Neuronal stem cell (in vitro differentiated cells): Measurements from ENCODE around the gene SEPTIN3.

ENCODE experiments used
- DNase-seq: peaks from one replicate; pipeline ENCODE4 v3.0.0-alpha.2; 2013; ENCODE audit warnings: low spot score
- H2AFZ ChIP-seq: one replicate; pipeline ENCODE4 v1.6.1; 2013; ENCODE audit warnings: mild to moderate bottlenecking, low read length, inconsistent platforms
- H2AK5ac ChIP-seq: 2 replicates; pipeline ENCODE4 v1.6.1; 2013; ENCODE audit warnings: low read depth, mild to moderate bottlenecking, inconsistent platforms, low read length, moderate library complexity, mixed read lengths
- H2BK120ac ChIP-seq: 2 replicates; pipeline ENCODE4 v1.6.1; 2013; ENCODE audit warnings: low read depth, mild to moderate bottlenecking, inconsistent platforms, low read length, moderate library complexity, mixed read lengths
- H2BK12ac ChIP-seq: one replicate; pipeline ENCODE4 v1.6.1; 2013; ENCODE audit warnings: low read length, inconsistent platforms
- H2BK15ac ChIP-seq: 2 replicates; pipeline ENCODE4 v1.6.1; 2013; ENCODE audit warnings: mild to moderate bottlenecking, low read length, inconsistent platforms, mixed read lengths
- H2BK5ac ChIP-seq: one replicate; pipeline ENCODE4 v1.6.1; 2013; ENCODE audit warnings: inconsistent platforms, mild to moderate bottlenecking, low read length, moderate library complexity
- H3K14ac ChIP-seq: one replicate; pipeline ENCODE4 v1.6.1; 2013; ENCODE audit warnings: low read length, inconsistent platforms
- H3K18ac ChIP-seq: 2 replicates; pipeline ENCODE4 v1.6.1; 2013; ENCODE audit warnings: low read length, inconsistent platforms
- H3K23ac ChIP-seq: 2 replicates; pipeline ENCODE4 v1.6.1; 2013; ENCODE audit warnings: low read depth, mild to moderate bottlenecking, mixed read lengths, low read length, inconsistent platforms; ENCODE audit not compliant: poor library complexity
- H3K27ac ChIP-seq: replicated peaks from 3 replicates; pipeline ENCODE4 v1.5.1; 2013; ENCODE audit warnings: low read length, inconsistent platforms
- H3K27me3 ChIP-seq, 3 experiments: 2 replicates each; pipeline ENCODE4 v1.6.1; 2013; ENCODE audit warnings: low read length in 3 of 3, mild to moderate bottlenecking in 2 of 3, inconsistent platforms in 1 of 3, low read depth in 1 of 3, mixed read lengths in 1 of 3, moderate library complexity in 1 of 3; ENCODE audit not compliant: control insufficient read depth in 3 of 3, insufficient read depth in 3 of 3
- H3K36me3 ChIP-seq, 2 donors: replicated peaks in 1 of 2; 2 replicates each; pipeline ENCODE4 v1.6.1; 2013; ENCODE audit warnings: low read length in 2 of 2; ENCODE audit not compliant: control insufficient read depth in 2 of 2, insufficient read depth in 2 of 2
- H3K4ac ChIP-seq: 2 replicates; pipeline ENCODE4 v1.6.1; 2013; ENCODE audit warnings: inconsistent platforms, mild to moderate bottlenecking, low read length, moderate library complexity
- H3K4me1 ChIP-seq, 2 donors: 1 replicate in 1 of 2; 2 replicates in 1 of 2; pipeline ENCODE4 v1.6.1; 2013; ENCODE audit warnings: low read length in 2 of 2, low read depth in 1 of 2; ENCODE audit not compliant: control insufficient read depth in 2 of 2, insufficient read depth in 1 of 2
- H3K4me2 ChIP-seq: one replicate; pipeline ENCODE4 v1.6.1; 2013; ENCODE audit warnings: mild to moderate bottlenecking, low read length, inconsistent platforms; ENCODE audit not compliant: insufficient read depth, poor library complexity, severe bottlenecking
- H3K4me3 ChIP-seq, 2 donors: 2 replicates each; pipeline ENCODE4 v1.5.1; 2013; ENCODE audit warnings: low read length in 2 of 2, mild to moderate bottlenecking in 2 of 2, inconsistent platforms in 1 of 2, moderate library complexity in 1 of 2
- H3K79me1 ChIP-seq: one replicate; pipeline ENCODE4 v1.6.1; 2013; ENCODE audit warnings: low read depth, mild to moderate bottlenecking, inconsistent platforms, low read length, moderate library complexity
- H3K9ac ChIP-seq: one replicate; pipeline ENCODE4 v1.6.1; 2013; ENCODE audit warnings: mild to moderate bottlenecking, low read depth, low read length, inconsistent platforms; ENCODE audit not compliant: poor library complexity
- H3K9me3 ChIP-seq, 2 donors: replicated peaks in 1 of 2; 2 replicates each; pipeline versions ENCODE3 to v1.6.1; 2013; ENCODE audit warnings: low read length in 2 of 2, mild to moderate bottlenecking in 2 of 2, inconsistent platforms in 1 of 2, low read depth in 1 of 2, mixed read lengths in 1 of 2, moderate library complexity in 1 of 2; ENCODE audit not compliant: control insufficient read depth in 2 of 2, insufficient read depth in 1 of 2
- H4K8ac ChIP-seq: one replicate; pipeline ENCODE4 v1.6.1; 2013; ENCODE audit warnings: low read depth, mild to moderate bottlenecking, inconsistent platforms, low read length, moderate library complexity
- H4K91ac ChIP-seq: one replicate; pipeline ENCODE4 v1.6.1; 2013; ENCODE audit warnings: low read length, low read depth, mild to moderate bottlenecking, inconsistent platforms; ENCODE audit not compliant: poor library complexity
- WGBS, 2 donors: extraction: QIAGEN DNeasy Blood & Tissue Kit; methylation state at CpG; one replicate each; pipeline ENCODE4 v1.1.7; 2013; ENCODE audit warnings: missing lambda C conversion rate in 2 of 2, mixed read lengths in 1 of 2; ENCODE audit not compliant: insufficient read length in 2 of 2, insufficient replicate concordance in 1 of 2; ENCODE audit errors: extremely low coverage in 2 of 2; 5-methylcytosine and 5-hydroxymethylcytosine counted together

The SEPTIN3 gene

GRCh38 chr22:41966607-41967240 is 2.5 kb upstream of the SEPTIN3 start:
- H3K18ac ChIP-seq = no peak overlapping the region
- H2AK5ac ChIP-seq = no peak overlapping the region
- no peak overlapping the region for H4K8ac ChIP-seq
- no peak overlapping the region for H3K23ac ChIP-seq
- peaks cover 24 to 26% of the 10 kb centered on the region in 2 donors for H3K4me1 ChIP-seq
- WGBS, 2 donors = no CpG with 5 or more reads among the region's 8 CpGs
- peak overlapping the region; percentile 83 for H2AFZ ChIP-seq
- H3K4me3 ChIP-seq = no peak overlapping the region
- no peak overlapping the region for H2BK15ac ChIP-seq
- H3K4me2 ChIP-seq = no peak overlapping the region
- no peak overlapping the region for H2BK120ac ChIP-seq
- no peak overlapping the region for H2BK12ac ChIP-seq
- H3K27ac ChIP-seq = peak overlapping the region; percentile 20
- H4K91ac ChIP-seq = no peak overlapping the region
- no peaks in the 10 kb centered on the region for H3K9me3 ChIP-seq
- no peaks in the 10 kb centered on the region for H3K27me3 ChIP-seq
- DNase-seq = no peak
- H3K9ac ChIP-seq = no peak overlapping the region
- H3K14ac ChIP-seq = no peak overlapping the region
- no peaks in the 10 kb centered on the region for H3K36me3 ChIP-seq
- H2BK5ac ChIP-seq = no peak overlapping the region
- H3K4ac ChIP-seq = no peak overlapping the region
- H3K79me1 ChIP-seq = no peaks in the 10 kb centered on the region

GRCh38 chr22:41968601-41969000 is 642 bp upstream of the SEPTIN3 start:
- Histone ChIP-seq H3K27me3 (no peaks in the 10 kb centered on the region), H3K14ac (no peak overlapping the region), H3K4me1 (peaks cover 22 to 23% of the 10 kb centered on the region in 2 donors), H3K4me3 (no peak overlapping the region), H3K4ac (no peak overlapping the region), H2BK120ac (no peak overlapping the region), H3K23ac (no peak overlapping the region), H4K91ac (no peak overlapping the region), H2BK12ac (no peak overlapping the region), H3K4me2 (no peak overlapping the region), H2AFZ (peak overlapping the region; percentile 67), H2BK5ac (no peak overlapping the region), H2BK15ac (peak overlapping the region; percentile 10), H3K36me3 (no peaks in the 10 kb centered on the region), H2AK5ac (peak overlapping the region; percentile 91), H3K79me1 (no peaks in the 10 kb centered on the region), H3K18ac (peak overlapping the region; percentile 56), H3K9ac (peak overlapping the region; percentile 5), H3K27ac (no peak overlapping the region), H3K9me3 (no peaks in the 10 kb centered on the region), H4K8ac (no peak overlapping the region)
- no peak for DNase-seq
- WGBS, 2 donors = no CpG with 5 or more reads among the region's 9 CpGs

GRCh38 chr22:41970601-41971000 is 1.4 kb downstream of the SEPTIN3 start:
- H3K27me3 ChIP-seq = peaks cover 0 to 8% (median 8%) of the 10 kb centered on the region in 3 experiments
- no peak overlapping the region for H3K27ac ChIP-seq
- H3K23ac ChIP-seq = peak overlapping the region; percentile 25
- no peaks in the 10 kb centered on the region for H3K9me3 ChIP-seq
- peak overlapping the region; percentile 27 for H2AK5ac ChIP-seq
- H2BK5ac ChIP-seq = no peak overlapping the region
- H3K4me1 ChIP-seq = peaks cover 13 to 14% of the 10 kb centered on the region in 2 donors
- H3K4ac ChIP-seq = no peak overlapping the region
- H2BK12ac ChIP-seq = peak overlapping the region; percentile 7
- H3K18ac ChIP-seq = no peak overlapping the region
- no peak overlapping the region for H2BK120ac ChIP-seq
- H3K4me2 ChIP-seq = no peak overlapping the region
- no peak overlapping the region for H3K9ac ChIP-seq
- no CpG with 5 or more reads among the region's 2 CpGs for WGBS, 2 donors
- no peaks in the 10 kb centered on the region for H3K79me1 ChIP-seq
- no peak overlapping the region for H4K91ac ChIP-seq
- H3K14ac ChIP-seq = no peak overlapping the region
- H2BK15ac ChIP-seq = peak overlapping the region; percentile 25
- H4K8ac ChIP-seq = no peak overlapping the region
- H3K4me3 ChIP-seq = no peak overlapping the region
- DNase-seq = no peak
- no peaks in the 10 kb centered on the region for H3K36me3 ChIP-seq
- no peak overlapping the region for H2AFZ ChIP-seq

GRCh38 chr22:41971431-41971830 is 2.2 kb downstream of the SEPTIN3 start:
- peak overlapping the region; percentile 47 for H2AK5ac ChIP-seq
- H2BK120ac ChIP-seq = no peak overlapping the region
- no peaks in the 10 kb centered on the region for H3K79me1 ChIP-seq
- no peak overlapping the region for H2BK5ac ChIP-seq
- no peak overlapping the region for H2AFZ ChIP-seq
- no peak overlapping the region for H3K9ac ChIP-seq
- H3K18ac ChIP-seq = no peak overlapping the region
- no peak overlapping the region for H2BK12ac ChIP-seq
- no peak overlapping the region for H3K4me2 ChIP-seq
- H2BK15ac ChIP-seq = peak overlapping the region; percentile 25
- peaks cover 16 to 19% of the 10 kb centered on the region in 2 donors for H3K4me1 ChIP-seq
- no peaks in the 10 kb centered on the region for H3K9me3 ChIP-seq
- no peaks in the 10 kb centered on the region for H3K36me3 ChIP-seq
- no peak overlapping the region for H3K23ac ChIP-seq
- H4K91ac ChIP-seq = peak overlapping the region; percentile 44
- no peak overlapping the region for H3K4ac ChIP-seq
- no CpG with 5 or more reads among the region's 11 CpGs for WGBS, 2 donors
- no peak overlapping the region for H3K4me3 ChIP-seq
- DNase-seq = no peak
- H4K8ac ChIP-seq = no peak overlapping the region
- no peak overlapping the region for H3K14ac ChIP-seq
- H3K27me3 ChIP-seq = peaks cover 0 to 15% (median 11%) of the 10 kb centered on the region in 3 experiments
- no peak overlapping the region for H3K27ac ChIP-seq
